K562 (cell line): ENCODE data around the gene WDR46. TPM values are rescaled to one million over a fixed set of nuclear protein-coding genes. Genes with fewer than 3 reads are reported as not detected.

Experiments
- CBX5 ChIP-seq: IDR thresholded peaks from 2 replicates; pipeline ENCODE4 v1.6.1; 2014; ENCODE audit warnings: low read depth, borderline replicate concordance
- CLOCK ChIP-seq: fragments of 250-450 bp; sonication (Bioruptor Pico); IDR thresholded peaks from 2 replicates; pipeline ENCODE4 v1.4.0; 2020; ENCODE audit warnings: mild to moderate bottlenecking, moderate library complexity, borderline replicate concordance
- DNMT1 ChIP-seq: fragments of 450-650 bp; IDR thresholded peaks from 2 replicates; pipeline ENCODE4 v1.6.1; 2016; ENCODE audit warnings: antibody characterized with exemption, mild to moderate bottlenecking
- ETV1 ChIP-seq: fragments of 450-650 bp; conservative IDR thresholded peaks from 2 replicates; pipeline ENCODE4 v1.6.1; 2016; ENCODE audit warnings: missing genetic modification characterization, control low read depth, low read depth, missing compliant biosample characterization
- MYNN ChIP-seq, 2 experiments: sonication (generic); formaldehyde crosslinking in 1 of 2; IDR thresholded peaks; 2 replicates each; pipeline versions ENCODE4 v1.5.0 to v1.6.1; 2016 to 2020; ENCODE audit warnings: antibody characterized with exemption in 1 of 2, missing genetic modification reagents in 1 of 2
- PHF21A ChIP-seq: fragments of 450-650 bp; IDR thresholded peaks from 2 replicates; pipeline ENCODE4 v1.6.1; 2017; ENCODE audit warnings: low read depth, borderline replicate concordance
- YY1 ChIP-seq, 3 experiments: IDR thresholded peaks; 2 replicates each; pipeline ENCODE4 v1.6.1; 2011; ENCODE audit warnings: low read length in 2 of 3, mild to moderate bottlenecking in 2 of 3, moderate library complexity in 2 of 3, borderline replicate concordance in 1 of 3, control low read depth in 1 of 3, low read depth in 1 of 3; ENCODE audit not compliant: insufficient read depth in 3 of 3, insufficient replicate concordance in 2 of 3, control insufficient read depth in 1 of 3, insufficient read length in 1 of 3; ENCODE audit errors: extremely low read depth in 1 of 3
- ZHX1 ChIP-seq: fragments of 150-350 bp; conservative IDR thresholded peaks from 2 replicates; pipeline ENCODE4 v1.6.1; 2014; ENCODE audit warnings: low read length
- polyA plus RNA-seq, 8 experiments: library from polyadenylated mRNA; depleted of rRNA in 4 of 8; stranded (reverse) in 5 of 8; unstranded in 3 of 8; fragments of >200 nt; fragmentation: Nextera tagmentation in 2 of 8; fragmentation: Illumina TruSeq in 1 of 8; extraction: Ambion mirVana in 2 of 8; extraction: Trizol in 1 of 8; gene quantifications; 2 replicates each; pipeline versions ENCODE4 v1.2.1 to v1.2.3, GENCODE V29; 2011 to 2014; ENCODE audit warnings: inconsistent platforms in 1 of 8, missing spikeins in 1 of 8
- total RNA-seq, 7 experiments: library from RNA; depleted of rRNA in 6 of 7; stranded (reverse); fragments of >200 nt in 6 of 7; fragmentation: Illumina TruSeq in 2 of 7; extraction: Trizol in 2 of 7; gene quantifications; 2 replicates each; pipeline versions ENCODE4 v1.2.1 to v1.2.3, GENCODE V29; 2011 to 2021; ENCODE audit warnings: low replicate concordance in 1 of 7
- TF ChIP-seq, protein P1 (sequence below): sonication (generic); formaldehyde crosslinking; IDR thresholded peaks from 2 replicates; pipeline ENCODE4 v1.8.1; 2023; ENCODE audit warnings: mild to moderate bottlenecking, missing genetic modification reagents

The WDR46 gene
- total and polyA plus RNA-seq, 9 of the 15 experiments (the other 6 are each of a cell fraction or from before 2014, with no cell fraction given) = 8.9 to 146 (median 93.1) TPM

DNA sequence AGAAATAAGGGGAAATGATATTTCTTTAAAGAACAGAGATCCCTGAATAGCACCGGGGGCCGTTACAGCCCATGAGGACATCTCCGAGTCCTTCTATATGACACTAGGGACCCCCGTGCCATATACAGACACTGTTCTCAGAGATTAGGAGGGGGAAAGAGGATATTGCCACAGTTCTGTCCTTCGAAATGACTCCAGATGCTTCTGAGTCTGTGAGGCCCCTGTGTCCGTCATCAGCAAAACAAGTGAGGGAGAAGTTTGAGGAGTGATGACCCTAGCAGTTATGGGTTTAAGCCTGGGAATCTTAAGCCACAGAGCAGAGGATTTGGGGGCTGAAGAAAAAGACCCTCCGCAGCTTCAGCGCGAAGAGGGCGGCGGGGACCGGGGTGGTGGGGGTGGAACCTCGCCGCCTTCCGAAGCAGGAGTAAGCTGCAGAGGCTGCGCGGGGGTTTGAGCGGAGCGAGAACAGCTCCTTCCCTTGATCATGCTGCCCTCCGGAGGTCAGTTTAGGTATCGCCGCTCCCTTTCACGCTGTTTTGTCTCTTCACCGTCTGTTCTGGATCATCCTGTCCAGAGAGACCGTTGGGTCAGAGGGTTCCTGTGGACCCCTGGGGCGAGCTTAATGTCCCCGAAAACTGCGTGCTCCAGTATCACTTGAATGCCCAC, 40.9 kb downstream of the WDR46 start (continued):
- TF ChIP-seq PHF21A (peak; percentile 45; the same call in 1 of the 2 replicates), MYNN (IDR thresholded peaks at IDR 0.05) (0 out of 2 replicates have a peak, but pooled peaks have one; percentile 32), MYNN (CRISPR knock-in tag; IDR thresholded peaks at IDR 0.05) (no peak), YY1 (IDR thresholded peaks at IDR 0.05; ENCODE audit: borderline replicate concordance in 1 of 3, control insufficient read depth in 1 of 3, extremely low read depth in 1 of 3, insufficient read depth in 3 of 3, insufficient read length in 1 of 3, insufficient replicate concordance in 2 of 3, low read depth in 1 of 3, low read length in 2 of 3) (no peak), DNMT1 (no peak), ETV1 (tag) (no peak), CBX5 (no peak), CLOCK (CRISPR knock-in tag) (no peak), ZHX1 (peak; percentile 23; the same call in 1 of the 2 replicates)
- TF ChIP-seq, protein P1, sequence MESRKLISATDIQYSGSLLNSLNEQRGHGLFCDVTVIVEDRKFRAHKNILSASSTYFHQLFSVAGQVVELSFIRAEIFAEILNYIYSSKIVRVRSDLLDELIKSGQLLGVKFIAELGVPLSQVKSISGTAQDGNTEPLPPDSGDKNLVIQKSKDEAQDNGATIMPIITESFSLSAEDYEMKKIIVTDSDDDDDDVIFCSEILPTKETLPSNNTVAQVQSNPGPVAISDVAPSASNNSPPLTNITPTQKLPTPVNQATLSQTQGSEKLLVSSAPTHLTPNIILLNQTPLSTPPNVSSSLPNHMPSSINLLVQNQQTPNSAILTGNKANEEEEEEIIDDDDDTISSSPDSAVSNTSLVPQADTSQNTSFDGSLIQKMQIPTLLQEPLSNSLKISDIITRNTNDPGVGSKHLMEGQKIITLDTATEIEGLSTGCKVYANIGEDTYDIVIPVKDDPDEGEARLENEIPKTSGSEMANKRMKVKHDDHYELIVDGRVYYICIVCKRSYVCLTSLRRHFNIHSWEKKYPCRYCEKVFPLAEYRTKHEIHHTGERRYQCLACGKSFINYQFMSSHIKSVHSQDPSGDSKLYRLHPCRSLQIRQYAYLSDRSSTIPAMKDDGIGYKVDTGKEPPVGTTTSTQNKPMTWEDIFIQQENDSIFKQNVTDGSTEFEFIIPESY (CRISPR knock-in tag) = peak; percentile 47; the same call in 1 of the 2 replicates
